EH (cell line): ENCODE measurements around the gene HMGA1.

ENCODE experiments used
- DNase-seq: peaks from one replicate; pipeline ENCODE4 v3.0.0-alpha.2; 2015; ENCODE audit warnings: low read depth

The HMGA1 gene

DNA sequence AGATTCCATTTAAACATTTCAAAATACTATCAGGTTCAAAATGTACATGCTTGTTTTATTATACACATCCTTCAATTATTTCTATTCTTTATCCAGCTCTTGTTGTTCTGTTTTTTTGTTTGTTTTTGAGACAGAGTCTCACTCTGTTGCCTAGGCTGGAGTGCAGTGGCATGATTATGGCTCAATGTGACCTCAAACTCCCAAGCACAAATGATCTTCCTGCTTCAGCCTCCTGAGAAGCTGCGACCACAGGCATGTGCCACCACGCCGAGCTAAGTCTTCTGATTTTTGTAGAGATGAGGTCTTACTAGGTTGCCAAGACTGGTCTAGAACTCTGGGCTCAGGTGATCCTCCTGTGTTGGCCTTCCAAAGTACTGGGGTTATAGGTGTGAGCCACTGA is 56.3 kb downstream of the HMGA1 start:
- DNase-seq = no peak

DNA sequence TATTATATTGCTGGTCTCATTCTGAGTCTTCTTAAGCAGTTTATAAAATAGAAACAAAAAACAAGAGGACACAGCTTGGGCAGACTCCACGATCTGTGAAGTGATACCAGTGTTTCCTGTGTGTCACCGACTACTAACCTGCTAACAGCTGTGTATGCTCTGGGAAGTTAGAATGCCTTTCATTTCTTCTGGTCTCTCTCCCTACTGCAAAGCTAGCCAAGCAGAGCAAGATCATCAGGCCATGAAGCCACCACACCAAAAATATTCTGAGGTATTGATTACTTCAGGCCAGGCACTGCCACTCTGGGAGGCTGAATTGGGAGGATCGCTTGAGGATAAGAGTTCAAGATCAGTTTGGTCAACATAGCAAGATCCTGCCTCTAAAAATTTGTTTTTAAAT is 59.0 kb downstream of the HMGA1 start:
- peak; percentile 6 for DNase-seq
